Measurements from ENCODE around the gene UQCC5.
A peak's percentile ranks its signal among the peaks of the same experiment; 100 is the strongest.

The UQCC5 gene

GRCh38 chr3:52534281-52535183 is 1.9 kb upstream of the UQCC5 start:
- Histone ChIP-seq H3K36me3 (ENCODE audit: control insufficient read depth, low read depth, low read length) (no peaks in the 10 kb centered on the region), H3K4me1 (ENCODE audit: control insufficient read depth, low read depth, low read length) (peaks cover 27% of the 10 kb centered on the region), H3K4me3 (ENCODE audit: low read length) (peak overlapping the region; percentile 53), H3K27me3 (ENCODE audit: control insufficient read depth, insufficient read depth, low read length) (no peaks in the 10 kb centered on the region), H3K9me3 (ENCODE audit: control insufficient read depth, low read depth, low read length) (no peaks in the 10 kb centered on the region), H3K9ac (ENCODE audit: low read length) (peak overlapping the region; percentile 31), H3K27ac (ENCODE audit: low read length) (no peak overlapping the region)

- Histone ChIP-seq H3K4me3 (ENCODE audit: low read length) (peak overlapping the region; percentile 53), H3K27me3 (ENCODE audit: control insufficient read depth, insufficient read depth, low read length) (no peaks in the 10 kb centered on the region), H3K9ac (ENCODE audit: low read length) (no peak overlapping the region), H3K4me1 (ENCODE audit: control insufficient read depth, low read depth, low read length) (peaks cover 27% of the 10 kb centered on the region), H3K27ac (ENCODE audit: low read length) (no peak overlapping the region), H3K9me3 (ENCODE audit: control insufficient read depth, low read depth, low read length) (no peaks in the 10 kb centered on the region), H3K36me3 (ENCODE audit: control insufficient read depth, low read depth, low read length) (peaks cover 9% of the 10 kb centered on the region)
These were observed 844 bp upstream of the UQCC5 start for GRCh38 chr3:52535411-52536111.

- Histone ChIP-seq H3K9ac (ENCODE audit: low read length) (no peak overlapping the region), H3K36me3 (ENCODE audit: control insufficient read depth, low read depth, low read length) (peaks cover 14% of the 10 kb centered on the region), H3K4me3 (ENCODE audit: low read length) (peak overlapping the region; percentile 43), H3K27ac (ENCODE audit: low read length) (no peak overlapping the region), H3K9me3 (ENCODE audit: control insufficient read depth, low read depth, low read length) (no peaks in the 10 kb centered on the region), H3K27me3 (ENCODE audit: control insufficient read depth, insufficient read depth, low read length) (no peaks in the 10 kb centered on the region), H3K4me1 (ENCODE audit: control insufficient read depth, low read depth, low read length) (peaks cover 27% of the 10 kb centered on the region)
These were observed 365 bp upstream of the UQCC5 start for GRCh38 chr3:52536112-52536368.

DNA sequence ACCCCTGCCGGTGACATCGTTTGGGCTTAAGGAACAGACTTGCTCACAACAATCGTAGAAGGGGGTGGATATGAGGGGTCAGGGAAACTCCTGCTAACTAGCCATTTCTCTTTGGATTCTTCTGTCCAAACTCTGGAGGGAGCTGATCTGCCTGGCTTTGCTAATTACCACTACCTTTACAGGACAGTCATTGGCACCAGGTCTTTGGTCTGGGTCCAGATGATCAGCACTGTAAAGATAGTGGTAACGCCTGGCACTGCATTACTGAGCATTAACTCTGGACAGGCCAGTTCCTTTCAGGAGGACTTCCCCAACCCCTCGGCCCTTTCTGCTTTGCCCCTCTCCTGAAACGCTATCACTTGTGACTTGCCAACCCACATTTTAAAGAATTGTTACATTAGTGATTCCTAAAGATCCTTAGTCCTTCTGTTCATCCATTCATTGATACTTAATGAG is 788 bp downstream of the UQCC5 start:
- Histone ChIP-seq H3K27me3 (ENCODE audit: control insufficient read depth, insufficient read depth, low read length) (no peaks in the 10 kb centered on the region), H3K4me1 (ENCODE audit: control insufficient read depth, low read depth, low read length) (peaks cover 23% of the 10 kb centered on the region), H3K4me3 (ENCODE audit: low read length) (peak overlapping the region; percentile 98), H3K27ac (ENCODE audit: low read length) (peak overlapping the region; percentile 83), H3K9ac (ENCODE audit: low read length) (peak overlapping the region; percentile 97), H3K9me3 (ENCODE audit: control insufficient read depth, low read depth, low read length) (no peaks in the 10 kb centered on the region), H3K36me3 (ENCODE audit: control insufficient read depth, low read depth, low read length) (peaks cover 18% of the 10 kb centered on the region)

- peak overlapping the region; percentile 98 for H3K4me3 ChIP-seq (ENCODE audit: low read length)
- H3K4me1 ChIP-seq (ENCODE audit: control insufficient read depth, low read depth, low read length), result peaks cover 22% of the 10 kb centered on the region
- H3K9ac ChIP-seq (ENCODE audit: low read length), result peak overlapping the region; percentile 97
- peaks cover 18% of the 10 kb centered on the region for H3K36me3 ChIP-seq (ENCODE audit: control insufficient read depth, low read depth, low read length)
- no peaks in the 10 kb centered on the region for H3K27me3 ChIP-seq (ENCODE audit: control insufficient read depth, insufficient read depth, low read length)
- no peaks in the 10 kb centered on the region for H3K9me3 ChIP-seq (ENCODE audit: control insufficient read depth, low read depth, low read length)
- H3K27ac ChIP-seq (ENCODE audit: low read length), result no peak overlapping the region
These were observed 1.5 kb downstream of the UQCC5 start for GRCh38 chr3:52537726-52538421.

DNA sequence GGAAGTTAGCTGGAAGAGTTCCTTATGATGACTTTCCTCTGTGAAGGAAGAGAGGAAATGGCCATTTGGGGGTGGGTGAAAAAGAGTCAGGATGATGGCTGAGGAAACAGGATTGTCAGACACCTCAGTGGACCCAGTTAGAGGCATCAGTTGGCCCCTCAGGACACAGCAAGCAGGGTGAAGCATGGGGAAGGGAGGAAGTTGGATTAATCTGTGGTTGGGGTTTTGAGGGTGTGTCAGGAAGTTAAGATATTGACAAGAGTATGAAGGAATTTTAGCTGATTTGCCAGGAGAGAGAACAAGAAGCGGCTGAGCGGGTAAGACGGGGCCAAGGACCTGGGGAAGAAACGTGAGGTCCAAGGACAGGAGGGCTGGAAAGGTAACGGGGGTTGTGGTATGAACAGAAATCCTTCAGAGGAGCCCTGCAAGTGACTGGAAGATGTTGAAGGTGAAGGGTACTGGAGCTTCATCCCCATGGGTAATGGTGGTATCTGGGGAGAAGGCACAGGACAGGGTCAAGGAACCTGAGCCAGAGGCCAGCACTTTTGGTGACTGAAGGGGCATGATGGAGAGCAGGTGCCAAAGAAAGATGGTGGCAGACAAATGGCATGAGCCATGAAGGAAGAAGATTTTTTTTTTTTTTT is 2.7 kb downstream of the UQCC5 start:
- H3K9ac ChIP-seq (ENCODE audit: low read length), result no peak overlapping the region
- H3K9me3 ChIP-seq (ENCODE audit: control insufficient read depth, low read depth, low read length), result no peaks in the 10 kb centered on the region
- no peak overlapping the region for H3K27ac ChIP-seq (ENCODE audit: low read length)
- peaks cover 19% of the 10 kb centered on the region for H3K36me3 ChIP-seq (ENCODE audit: control insufficient read depth, low read depth, low read length)
- no peak overlapping the region for H3K4me3 ChIP-seq (ENCODE audit: low read length)
- peaks cover 20% of the 10 kb centered on the region for H3K4me1 ChIP-seq (ENCODE audit: control insufficient read depth, low read depth, low read length)
- H3K27me3 ChIP-seq (ENCODE audit: control insufficient read depth, insufficient read depth, low read length), result no peaks in the 10 kb centered on the region

DNA sequence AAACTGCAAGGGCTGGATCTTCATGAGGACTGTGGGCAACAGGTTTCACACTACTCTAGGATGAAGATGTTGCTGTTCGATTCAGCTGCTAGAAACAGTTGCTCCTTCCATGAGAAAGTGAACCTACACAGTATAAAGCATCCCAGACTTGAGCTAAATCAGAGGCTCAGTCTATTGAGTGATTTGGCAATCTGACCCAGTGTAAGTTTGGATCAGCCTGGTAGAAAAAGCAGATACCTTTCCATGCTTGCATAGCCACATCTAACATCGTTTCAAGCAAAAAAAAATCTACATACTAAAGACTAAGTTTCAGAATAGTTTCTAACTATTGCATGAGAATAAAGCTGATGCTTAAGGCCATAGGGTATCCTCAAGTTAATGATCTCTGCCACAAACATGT is 4.6 kb downstream of the UQCC5 start:
- Histone ChIP-seq H3K27me3 (ENCODE audit: control insufficient read depth, insufficient read depth, low read length) (no peaks in the 10 kb centered on the region), H3K9ac (ENCODE audit: low read length) (no peak overlapping the region), H3K36me3 (ENCODE audit: control insufficient read depth, low read depth, low read length) (peaks cover 28% of the 10 kb centered on the region), H3K4me1 (ENCODE audit: control insufficient read depth, low read depth, low read length) (peaks cover 10% of the 10 kb centered on the region), H3K4me3 (ENCODE audit: low read length) (no peak overlapping the region), H3K27ac (ENCODE audit: low read length) (no peak overlapping the region), H3K9me3 (ENCODE audit: control insufficient read depth, low read depth, low read length) (no peaks in the 10 kb centered on the region)

DNA sequence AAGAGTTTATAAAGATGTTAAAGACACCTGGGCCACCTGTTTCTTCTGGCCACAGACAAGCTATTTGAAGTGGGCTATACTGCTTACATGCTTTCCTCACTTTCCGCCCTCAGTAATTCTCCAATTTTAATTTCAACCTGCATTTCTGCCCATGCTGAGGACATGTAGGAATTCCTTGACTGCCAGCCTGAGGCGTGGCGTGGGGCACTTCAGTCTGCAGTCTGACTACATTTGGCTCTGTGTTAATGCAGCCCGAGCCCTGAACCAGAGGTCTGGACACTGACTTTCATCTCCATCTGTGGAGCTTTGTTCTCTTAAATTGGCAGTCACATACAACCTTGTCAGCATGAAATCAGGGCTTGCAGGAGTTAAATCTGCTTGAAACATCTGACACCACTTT is 8.5 kb downstream of the UQCC5 start:
- H3K4me3 ChIP-seq (ENCODE audit: low read length), result no peak overlapping the region
- no peaks in the 10 kb centered on the region for H3K4me1 ChIP-seq (ENCODE audit: control insufficient read depth, low read depth, low read length)
- H3K27me3 ChIP-seq (ENCODE audit: control insufficient read depth, insufficient read depth, low read length), result no peaks in the 10 kb centered on the region
- H3K9me3 ChIP-seq (ENCODE audit: control insufficient read depth, low read depth, low read length), result no peaks in the 10 kb centered on the region
- peaks cover 44% of the 10 kb centered on the region for H3K36me3 ChIP-seq (ENCODE audit: control insufficient read depth, low read depth, low read length)
- H3K27ac ChIP-seq (ENCODE audit: low read length), result no peak overlapping the region
- no peak overlapping the region for H3K9ac ChIP-seq (ENCODE audit: low read length)

- Histone ChIP-seq H3K9me3 (ENCODE audit: control insufficient read depth, low read depth, low read length) (no peaks in the 10 kb centered on the region), H3K4me1 (ENCODE audit: control insufficient read depth, low read depth, low read length) (no peaks in the 10 kb centered on the region), H3K36me3 (ENCODE audit: control insufficient read depth, low read depth, low read length) (peaks cover 37% of the 10 kb centered on the region), H3K27ac (ENCODE audit: low read length) (no peak overlapping the region), H3K27me3 (ENCODE audit: control insufficient read depth, insufficient read depth, low read length) (no peaks in the 10 kb centered on the region), H3K9ac (ENCODE audit: low read length) (no peak overlapping the region), H3K4me3 (ENCODE audit: low read length) (no peak overlapping the region)
These were observed 9.9 kb downstream of the UQCC5 start for GRCh38 chr3:52546111-52546901.

GRCh38 chr3:52547143-52547542 is 10.7 kb downstream of the UQCC5 start:
- Histone ChIP-seq H3K27me3 (ENCODE audit: control insufficient read depth, insufficient read depth, low read length) (no peaks in the 10 kb centered on the region), H3K27ac (ENCODE audit: low read length) (no peak overlapping the region), H3K4me3 (ENCODE audit: low read length) (no peak overlapping the region), H3K4me1 (ENCODE audit: control insufficient read depth, low read depth, low read length) (no peaks in the 10 kb centered on the region), H3K9ac (ENCODE audit: low read length) (no peak overlapping the region), H3K36me3 (ENCODE audit: control insufficient read depth, low read depth, low read length) (peaks cover 40% of the 10 kb centered on the region), H3K9me3 (ENCODE audit: control insufficient read depth, low read depth, low read length) (no peaks in the 10 kb centered on the region)

All from iPS-18a (cell line).